AG04450 (cell line): ENCODE results near the gene KRTAP22-1. TPM values are rescaled to one million over a fixed set of nuclear protein-coding genes. Genes with fewer than 3 reads are reported as not detected.

Experiments
- CTCF ChIA-PET: fragments of 300-600, 350-600 bp; formaldehyde crosslinking; extraction: SDS; loops from one replicate; lab custom pipeline; 2022; ENCODE audit warnings: antibody characterized with exemption, inconsistent platforms; lab: Charles Lee
- POLR2A ChIA-PET: fragments of 350-600 bp; formaldehyde crosslinking; extraction: SDS; loops from one replicate; lab custom pipeline; 2021; ENCODE audit warnings: antibody characterized with exemption, inconsistent platforms; lab: Yijun Ruan, JAX
- DNase-seq: peaks from one replicate; pipeline ENCODE4 v3.0.0-alpha.2; 2011; ENCODE audit warnings: low read depth, low spot score
- H3K27ac ChIP-seq: one replicate; pipeline ENCODE4 v1.5.1; 2012; ENCODE audit warnings: low read depth, low read length, control low read depth
- H3K27me3 ChIP-seq: one replicate; pipeline ENCODE4 v1.6.0; 2012; ENCODE audit warnings: low read length; ENCODE audit not compliant: control insufficient read depth, insufficient read depth
- H3K4me3 ChIP-seq: 2 replicates; pipeline ENCODE4 v1.5.1; 2011; ENCODE audit warnings: mild to moderate bottlenecking, low read depth, low read length, control low read depth
- H3K9me3 ChIP-seq: 2 replicates; pipeline ENCODE4 v1.5.1; 2012; ENCODE audit warnings: low read length; ENCODE audit not compliant: control insufficient read depth, insufficient read depth
- CTCF ChIP-seq: IDR thresholded peaks from 2 replicates; pipeline ENCODE4 v1.5.1; 2011; ENCODE audit warnings: low read depth, low read length, control low read depth, inconsistent platforms
- polyA plus RNA-seq: library from polyadenylated mRNA; depleted of rRNA; stranded (reverse); fragments of >200 nt; gene quantifications from 2 replicates; pipeline ENCODE4 v1.2.3, GENCODE V29; 2011

The KRTAP22-1 gene
- polyA plus RNA-seq, 1 experiment: not detected

GRCh38 chr21:30580132-30580531 is 20.8 kb upstream of the KRTAP22-1 start:
- H3K27me3 ChIP-seq: no peaks in the 10 kb centered on the region
- no peak for DNase-seq
- no peak overlapping the region for H3K27ac ChIP-seq
- TF ChIP-seq CTCF: no peak
- H3K4me3 ChIP-seq: no peak overlapping the region
- ChIA-PET POLR2A (no interaction called here), CTCF (no interaction called here)
- peaks cover 7% of the 10 kb centered on the region for H3K9me3 ChIP-seq

- no peak for TF ChIP-seq CTCF
- no peak for DNase-seq
- no peaks in the 10 kb centered on the region for H3K27me3 ChIP-seq
- no peak overlapping the region for H3K4me3 ChIP-seq
- H3K27ac ChIP-seq: no peak overlapping the region
- POLR2A ChIA-PET: no interaction called here
- H3K9me3 ChIP-seq: peaks cover 5% of the 10 kb centered on the region; the same call in 1 of the 2 replicates
- CTCF ChIA-PET: no interaction called here
Observed at GRCh38 chr21:30582870-30583269, 18.0 kb upstream of the KRTAP22-1 start.

GRCh38 chr21:30590297-30590696 is 10.6 kb upstream of the KRTAP22-1 start, which contains the start of gene KRTAP22-2:
Gene KRTAP22-2, minus strand, starts transcription at chr21:30590397.
- ChIA-PET CTCF (no interaction called here), POLR2A (no interaction called here)
- H3K27me3 ChIP-seq: no peaks in the 10 kb centered on the region
- H3K9me3 ChIP-seq: peaks cover 8% of the 10 kb centered on the region
- TF ChIP-seq CTCF: no peak
- no peak for DNase-seq
- no peak within 1 kb of the TSS for H3K27ac ChIP-seq
- no peak within 1 kb of the TSS for H3K4me3 ChIP-seq

- Histone ChIP-seq H3K27ac (no peak within 1 kb of the TSS), H3K9me3 (peaks cover 8% of the 10 kb centered on the region), H3K27me3 (no peaks in the 10 kb centered on the region), H3K4me3 (no peak within 1 kb of the TSS)
- TF ChIP-seq CTCF: no peak
- CTCF ChIA-PET: no interaction called here
- POLR2A ChIA-PET: no interaction called here
- no peak for DNase-seq
Observed at GRCh38 chr21:30592140-30592539, 8.7 kb upstream of the KRTAP22-1 start, which contains the start of gene KRTAP6-3. Gene KRTAP6-3, plus strand, starts transcription at chr21:30592440. Its CDS starts 6 bp downstream, at chr21:30592446.

- DNase-seq: no peak
- H3K9me3 ChIP-seq: peaks cover 6% of the 10 kb centered on the region; the same call in 1 of the 2 replicates
- TF ChIP-seq CTCF: no peak
- no peaks in the 10 kb centered on the region for H3K27me3 ChIP-seq
- no peak within 1 kb of the TSS for H3K27ac ChIP-seq
- CTCF ChIA-PET: no interaction called here
- H3K4me3 ChIP-seq: no peak within 1 kb of the TSS
- POLR2A ChIA-PET: no interaction called here
Observed at GRCh38 chr21:30598802-30599201, 2.1 kb upstream of the KRTAP22-1 start, which contains the start of gene KRTAP6-2. Gene KRTAP6-2, minus strand, starts transcription at chr21:30598902. Its CDS starts 28 bp downstream, at chr21:30598874.
